HFFc6 (cell line): ENCODE measurements around the gene FAM177B. TPM values are rescaled to one million over a fixed set of nuclear protein-coding genes. Genes with fewer than 3 reads are reported as not detected.

Experiments used
- DNase-seq: peaks from one replicate; pipeline ENCODE4 v3.0.0-alpha.2; 2018
- H3K27ac Mint-ChIP-seq: 2 replicates; pipeline ENCODE4 v1.8.0; 2020; ENCODE audit warnings: mild to moderate bottlenecking, mixed read lengths
- H3K27me3 Mint-ChIP-seq: 2 replicates; pipeline ENCODE4 v1.8.0; 2021; ENCODE audit warnings: mild to moderate bottlenecking, moderate library complexity, mixed read lengths; ENCODE audit not compliant: insufficient read depth
- H3K36me3 Mint-ChIP-seq: 2 replicates; pipeline ENCODE4 v1.8.0; 2021; ENCODE audit warnings: low read depth, mixed read lengths
- H3K4me1 Mint-ChIP-seq: 2 replicates; pipeline ENCODE4 v1.8.0; 2020; ENCODE audit warnings: low read depth, mixed read lengths
- H3K4me3 Mint-ChIP-seq: 2 replicates; pipeline ENCODE4 v1.8.0; 2020; ENCODE audit warnings: mild to moderate bottlenecking, moderate library complexity, mixed read lengths
- H3K9me3 Mint-ChIP-seq: 2 replicates; pipeline ENCODE4 v1.8.0; 2020; ENCODE audit warnings: mild to moderate bottlenecking, mixed read lengths
- total RNA-seq, 6 experiments: library from RNA; stranded (reverse); fragmentation: NEBNext Ultra II Directional; extraction: Animal tissue kit (Norgen Biotek cat#: 25700); gene quantifications; 2 replicates in 1 of 6; 3 replicates in 5 of 6; pipeline ENCODE4 v1.2.3, GENCODE V29; 2021
- TF ChIP-seq, protein P1 (sequence below): fragments of 200-600 bp; sonication (generic); IDR thresholded peaks from 2 replicates; pipeline ENCODE4 v1.5.0; 2021; ENCODE audit warnings: antibody characterized with exemption, mild to moderate bottlenecking

FAM177B gene
- total RNA-seq, 6 experiments from 2014 or later, result not detected

DNA sequence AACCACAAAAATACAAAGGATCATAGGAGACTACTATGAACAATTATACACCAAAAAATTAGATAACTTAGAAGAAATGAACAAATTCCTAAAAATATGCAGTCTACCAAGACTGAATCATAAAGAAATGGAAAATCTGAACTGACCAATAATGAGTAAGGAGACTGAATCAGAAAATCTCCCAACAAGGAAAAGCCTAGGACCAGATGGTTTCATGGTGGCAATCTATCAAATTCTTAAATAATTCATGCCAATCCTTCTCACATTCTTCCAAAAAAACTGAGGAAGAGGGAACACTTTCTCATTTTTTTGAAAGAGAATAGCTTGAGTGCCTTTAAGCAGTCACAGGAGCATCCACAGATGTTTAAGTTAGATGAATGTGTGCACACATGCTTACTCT, 46.0 kb downstream of the FAM177B start:
- DNase-seq, result no peak
- TF ChIP-seq, protein P1, sequence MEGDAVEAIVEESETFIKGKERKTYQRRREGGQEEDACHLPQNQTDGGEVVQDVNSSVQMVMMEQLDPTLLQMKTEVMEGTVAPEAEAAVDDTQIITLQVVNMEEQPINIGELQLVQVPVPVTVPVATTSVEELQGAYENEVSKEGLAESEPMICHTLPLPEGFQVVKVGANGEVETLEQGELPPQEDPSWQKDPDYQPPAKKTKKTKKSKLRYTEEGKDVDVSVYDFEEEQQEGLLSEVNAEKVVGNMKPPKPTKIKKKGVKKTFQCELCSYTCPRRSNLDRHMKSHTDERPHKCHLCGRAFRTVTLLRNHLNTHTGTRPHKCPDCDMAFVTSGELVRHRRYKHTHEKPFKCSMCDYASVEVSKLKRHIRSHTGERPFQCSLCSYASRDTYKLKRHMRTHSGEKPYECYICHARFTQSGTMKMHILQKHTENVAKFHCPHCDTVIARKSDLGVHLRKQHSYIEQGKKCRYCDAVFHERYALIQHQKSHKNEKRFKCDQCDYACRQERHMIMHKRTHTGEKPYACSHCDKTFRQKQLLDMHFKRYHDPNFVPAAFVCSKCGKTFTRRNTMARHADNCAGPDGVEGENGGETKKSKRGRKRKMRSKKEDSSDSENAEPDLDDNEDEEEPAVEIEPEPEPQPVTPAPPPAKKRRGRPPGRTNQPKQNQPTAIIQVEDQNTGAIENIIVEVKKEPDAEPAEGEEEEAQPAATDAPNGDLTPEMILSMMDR, result no peak
- Mint-ChIP-seq H3K27ac (no peak overlapping the region), H3K4me1 (peaks cover 8% of the 10 kb centered on the region; the same call in 1 of the 2 replicates), H3K36me3 (no peaks in the 10 kb centered on the region), H3K27me3 (peaks cover 25% of the 10 kb centered on the region), H3K4me3 (no peak overlapping the region), H3K9me3 (no peaks in the 10 kb centered on the region)

DNA sequence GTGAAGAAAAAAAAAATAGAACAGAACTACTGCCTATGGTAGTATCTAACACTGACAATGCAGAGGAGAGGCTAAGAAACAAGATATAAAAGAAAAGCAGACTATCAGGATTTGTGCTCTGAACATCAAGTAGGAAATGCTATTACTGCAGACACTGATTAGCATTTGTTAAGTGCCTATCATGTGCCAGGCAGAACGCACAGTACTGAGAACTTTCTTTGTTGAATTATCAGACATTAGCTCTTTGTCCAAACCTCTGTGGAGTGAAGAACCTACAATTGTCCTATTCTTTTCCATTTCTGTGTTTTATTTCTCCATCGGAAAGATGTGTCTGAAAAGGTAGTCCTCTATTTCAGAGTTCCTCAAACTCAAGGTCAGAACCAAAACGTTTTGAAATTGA, 47.4 kb downstream of the FAM177B start:
- H3K27me3 Mint-ChIP-seq, result peaks cover 28% of the 10 kb centered on the region
- no peaks in the 10 kb centered on the region for H3K9me3 Mint-ChIP-seq
- DNase-seq, result no peak
- TF ChIP-seq, protein P1, result no peak
- peaks cover 8% of the 10 kb centered on the region; the same call in 1 of the 2 replicates for H3K4me1 Mint-ChIP-seq
- H3K36me3 Mint-ChIP-seq, result no peaks in the 10 kb centered on the region
- H3K4me3 Mint-ChIP-seq, result no peak overlapping the region
- H3K27ac Mint-ChIP-seq, result no peak overlapping the region

DNA sequence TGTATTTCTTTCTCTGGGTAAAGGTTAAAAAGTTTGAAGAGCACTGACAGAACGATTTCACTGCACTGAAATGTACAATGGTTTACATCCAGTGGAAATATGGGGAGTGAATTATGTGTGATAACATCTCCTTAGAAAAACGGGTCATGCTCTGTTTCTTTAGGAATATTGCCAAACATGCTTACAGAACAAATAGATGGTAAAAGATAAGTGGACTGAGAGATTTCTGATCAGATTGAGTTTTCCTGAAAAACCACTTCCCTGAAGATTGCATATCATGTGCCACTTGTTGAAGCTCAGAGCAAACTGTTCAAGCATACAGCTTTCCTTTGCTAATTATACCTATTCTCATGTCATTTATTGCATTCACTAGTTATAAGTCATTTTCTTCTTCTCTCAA, 47.9 kb downstream of the FAM177B start:
- DNase-seq, result no peak
- H3K4me3 Mint-ChIP-seq, result no peak overlapping the region
- H3K36me3 Mint-ChIP-seq, result no peaks in the 10 kb centered on the region
- H3K4me1 Mint-ChIP-seq, result peaks cover 8% of the 10 kb centered on the region; the same call in 1 of the 2 replicates
- H3K27ac Mint-ChIP-seq, result no peak overlapping the region
- TF ChIP-seq, protein P1, result no peak
- H3K9me3 Mint-ChIP-seq, result no peaks in the 10 kb centered on the region
- H3K27me3 Mint-ChIP-seq, result peaks cover 32% of the 10 kb centered on the region

DNA sequence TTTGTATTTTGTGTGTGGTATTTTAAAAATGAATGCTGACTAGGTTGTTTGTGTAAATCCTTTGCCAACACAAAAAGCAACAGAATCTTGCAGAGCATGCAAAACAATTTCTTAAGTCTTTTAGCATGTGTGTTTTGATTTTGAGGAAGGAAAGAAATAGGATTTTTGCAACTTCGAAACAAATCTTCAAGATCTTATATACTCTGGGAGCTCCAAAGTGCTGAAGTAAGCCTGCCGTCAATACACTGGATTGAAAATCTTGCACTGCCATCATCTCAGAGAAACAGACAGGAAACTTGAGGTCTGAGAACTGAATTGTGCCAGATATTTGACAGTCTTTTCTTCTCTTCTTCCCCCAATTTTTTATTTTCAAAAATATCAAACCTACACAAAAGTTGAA, 48.5 kb downstream of the FAM177B start:
- no peak overlapping the region for H3K4me3 Mint-ChIP-seq
- no peak for DNase-seq
- peaks cover 8% of the 10 kb centered on the region; the same call in 1 of the 2 replicates for H3K4me1 Mint-ChIP-seq
- TF ChIP-seq, protein P1, result no peak
- no peaks in the 10 kb centered on the region for H3K9me3 Mint-ChIP-seq
- H3K27me3 Mint-ChIP-seq, result peaks cover 32% of the 10 kb centered on the region
- no peaks in the 10 kb centered on the region for H3K36me3 Mint-ChIP-seq
- no peak overlapping the region for H3K27ac Mint-ChIP-seq

DNA sequence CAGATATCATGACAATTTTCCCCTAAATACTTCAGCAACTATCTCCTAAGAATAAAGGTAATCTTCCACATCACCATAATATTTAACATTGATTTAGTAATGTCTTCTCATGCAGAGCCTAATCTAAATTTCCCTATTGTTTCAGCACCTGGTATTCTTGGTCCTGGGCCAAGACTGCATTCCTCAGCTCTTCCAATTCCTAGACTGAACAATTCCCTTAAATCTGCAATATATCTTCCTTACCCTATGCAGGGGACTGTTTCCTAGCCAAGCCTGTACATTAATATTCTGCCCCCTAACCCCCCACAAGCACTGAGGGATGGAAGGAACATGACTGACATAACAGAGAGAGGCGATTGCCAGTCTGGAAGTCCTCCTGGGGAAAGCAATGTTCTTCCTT, 49.1 kb downstream of the FAM177B start:
- TF ChIP-seq, protein P1, result no peak
- Mint-ChIP-seq H3K4me1 (peaks cover 8% of the 10 kb centered on the region; the same call in 1 of the 2 replicates), H3K9me3 (no peaks in the 10 kb centered on the region), H3K27me3 (peaks cover 32% of the 10 kb centered on the region), H3K4me3 (no peak overlapping the region), H3K27ac (no peak overlapping the region), H3K36me3 (no peaks in the 10 kb centered on the region)
- no peak for DNase-seq

DNA sequence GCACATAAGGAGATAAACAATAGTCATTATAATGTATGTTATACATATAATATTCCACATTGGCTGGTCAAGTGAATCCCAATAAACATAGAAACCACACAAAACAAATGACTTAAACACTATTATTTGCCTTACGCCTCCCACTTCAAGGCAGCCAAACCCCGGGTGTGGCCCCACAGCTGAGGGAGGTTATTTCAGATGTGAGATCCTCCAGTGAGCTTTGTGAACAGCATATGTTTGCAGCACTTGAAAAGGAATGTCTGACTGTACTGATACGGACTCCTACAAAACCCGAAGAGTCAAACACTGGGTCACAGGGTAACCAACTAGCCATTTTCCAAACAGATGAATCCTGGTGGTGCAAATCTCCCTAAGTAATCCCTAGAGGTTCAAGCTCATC, 50.7 kb downstream of the FAM177B start:
- Mint-ChIP-seq H3K27me3 (peaks cover 25% of the 10 kb centered on the region), H3K4me3 (no peak overlapping the region), H3K36me3 (no peaks in the 10 kb centered on the region), H3K9me3 (no peaks in the 10 kb centered on the region), H3K27ac (no peak overlapping the region), H3K4me1 (peaks cover 8% of the 10 kb centered on the region; the same call in 1 of the 2 replicates)
- TF ChIP-seq, protein P1, result no peak
- no peak for DNase-seq
